GM23338 (cell line): ENCODE data around the gene MS4A15. TPM values are rescaled to one million over a fixed set of nuclear protein-coding genes. Genes with fewer than 3 reads are reported as not detected.

Experiments
- ATAC-seq: fragments of 200-7000 bp; cut with Tn5 transposase; 3 replicates; pipeline ENCODE4 v1.9.1; 2020
- DNase-seq: peaks from one replicate; pipeline ENCODE4 v3.0.0-alpha.2; 2015; ENCODE audit warnings: low spot score
- H2AFZ ChIP-seq: fragments of 200-600 bp; sonication (generic); 2 replicates; pipeline ENCODE4 v1.8.0; 2016; ENCODE audit warnings: antibody characterized with exemption, mild to moderate bottlenecking, moderate library complexity
- H3F3A ChIP-seq: fragments of 200-600 bp; sonication (generic); replicated peaks from 2 replicates; pipeline ENCODE4 v1.8.0; 2017; ENCODE audit warnings: antibody characterized with exemption, mixed run types, low read depth
- H3K27ac ChIP-seq: fragments of 200-600 bp; sonication (generic); 2 replicates; pipeline ENCODE4 v1.6.1; 2016; ENCODE audit warnings: low read depth
- H3K27me3 ChIP-seq: fragments of 200-600 bp; sonication (generic); 2 replicates; pipeline ENCODE4 v1.8.0; 2016; ENCODE audit warnings: mild to moderate bottlenecking, mixed run types, moderate library complexity; ENCODE audit not compliant: insufficient read depth
- H3K36me3 ChIP-seq: fragments of 200-600 bp; sonication (generic); 2 replicates; pipeline ENCODE4 v1.8.0; 2016; ENCODE audit warnings: mild to moderate bottlenecking; ENCODE audit not compliant: insufficient read depth
- H3K4me1 ChIP-seq: fragments of 200-600 bp; sonication (generic); 2 replicates; pipeline ENCODE4 v1.8.0; 2016; ENCODE audit warnings: mild to moderate bottlenecking, moderate library complexity; ENCODE audit not compliant: insufficient read depth
- H3K4me2 ChIP-seq: fragments of 200-600 bp; sonication (generic); 2 replicates; pipeline ENCODE4 v1.7.1; 2017; ENCODE audit warnings: mixed run types
- H3K4me3 ChIP-seq: fragments of 200-600 bp; sonication (generic); 2 replicates; pipeline ENCODE4 v1.6.1; 2016; ENCODE audit warnings: mixed run types
- H3K79me2 ChIP-seq: fragments of 200-600 bp; sonication (generic); replicated peaks from 2 replicates; pipeline ENCODE4 v1.8.0; 2017; ENCODE audit warnings: mild to moderate bottlenecking; ENCODE audit not compliant: insufficient read depth
- H3K9me2 ChIP-seq: fragments of 200-600 bp; sonication (generic); 2 replicates; pipeline ENCODE4 v1.8.0; 2017; ENCODE audit not compliant: insufficient read depth
- H4K20me1 ChIP-seq: fragments of 200-600 bp; sonication (generic); replicated peaks from 2 replicates; pipeline ENCODE4 v1.8.0; 2017; ENCODE audit warnings: mild to moderate bottlenecking; ENCODE audit not compliant: insufficient read depth
- H3K27ac Mint-ChIP-seq: 2 replicates; pipeline ENCODE4 v1.8.0; 2020; ENCODE audit warnings: inconsistent platforms, mild to moderate bottlenecking, moderate library complexity, mixed read lengths
- H3K27me3 Mint-ChIP-seq: 3 replicates; pipeline ENCODE4 v1.8.0; 2022; ENCODE audit warnings: low read depth, mild to moderate bottlenecking, moderate library complexity, mixed read lengths, inconsistent platforms; ENCODE audit not compliant: insufficient read depth, poor library complexity
- H3K36me3 Mint-ChIP-seq: 3 replicates; pipeline ENCODE4 v1.8.0; 2021; ENCODE audit warnings: low read depth, mild to moderate bottlenecking, inconsistent platforms, moderate library complexity, mixed read lengths
- H3K4me1 Mint-ChIP-seq: 3 replicates; pipeline ENCODE4 v1.8.0; 2020; ENCODE audit warnings: mild to moderate bottlenecking, inconsistent platforms, mixed read lengths
- H3K4me3 Mint-ChIP-seq: 3 replicates; pipeline ENCODE4 v1.8.0; 2021; ENCODE audit warnings: moderate library complexity, mild to moderate bottlenecking, inconsistent platforms, mixed read lengths
- H3K9me3 Mint-ChIP-seq: 3 replicates; pipeline ENCODE4 v1.8.0; 2020; ENCODE audit warnings: moderate library complexity, mild to moderate bottlenecking, inconsistent platforms, mixed read lengths
- CREB1 ChIP-seq: fragments of 250-450 bp; sonication (Bioruptor Pico); IDR thresholded peaks from 2 replicates; pipeline ENCODE4 v1.5.0; 2020; ENCODE audit warnings: low read depth, mild to moderate bottlenecking, moderate library complexity
- EZH2 ChIP-seq: fragments of 200-600 bp; sonication (generic); IDR thresholded peaks from one replicate; pipeline ENCODE4 v1.8.0; 2017; ENCODE audit warnings: antibody characterized with exemption, mild to moderate bottlenecking, low read depth; ENCODE audit not compliant: unreplicated experiment
- EZH2phosphoT487 ChIP-seq: fragments of 200-600 bp; sonication (generic); IDR thresholded peaks from one replicate; pipeline ENCODE4 v1.8.1; 2018; ENCODE audit warnings: antibody characterized with exemption; ENCODE audit not compliant: unreplicated experiment
- NANOG ChIP-seq: IDR thresholded peaks from 2 replicates; pipeline ENCODE4 v1.6.1; 2016; ENCODE audit warnings: antibody characterized with exemption, borderline replicate concordance
- POLR2AphosphoS5 ChIP-seq: IDR thresholded peaks from 2 replicates; pipeline ENCODE4 v1.6.1; 2016; ENCODE audit warnings: antibody characterized with exemption, low read depth
- STAT1 ChIP-seq: IDR thresholded peaks from one replicate; pipeline ENCODE4 v1.6.1; 2016; ENCODE audit warnings: antibody characterized with exemption; ENCODE audit not compliant: unreplicated experiment
- ZNF114 ChIP-seq: fragments of 250-450 bp; sonication (Bioruptor Pico); IDR thresholded peaks from 2 replicates; pipeline ENCODE4 v1.5.0; 2020; ENCODE audit warnings: mild to moderate bottlenecking, moderate library complexity
- ZNF331 ChIP-seq: fragments of 250-450 bp; sonication (Bioruptor Pico); IDR thresholded peaks from 2 replicates; pipeline ENCODE4 v1.5.0; 2020; ENCODE audit warnings: low read depth, mild to moderate bottlenecking, moderate library complexity
- polyA plus RNA-seq: library from polyadenylated mRNA; unstranded; fragments of >200 nt; fragmentation: Nextera tagmentation; extraction: Ambion mirVana; gene quantifications from 2 replicates; pipeline ENCODE4 v1.2.1, GENCODE V29; 2016
- total RNA-seq: library from RNA; depleted of rRNA; stranded (reverse); fragments of >200 nt; shearing (Covaris generic); gene quantifications from 2 replicates; pipeline ENCODE4 v1.2.3, GENCODE V29; 2014
- TF ChIP-seq, protein P1 (sequence below): IDR thresholded peaks from 2 replicates; pipeline ENCODE4 v1.6.1; 2016; ENCODE audit warnings: antibody characterized with exemption
- TF ChIP-seq, protein P2 (sequence below), 2 experiments: fragments of 200-600 bp in 1 of 2; sonication (generic) in 1 of 2; conservative IDR thresholded peaks; 2 replicates each; pipeline versions ENCODE4 v1.5.1 to v1.6.1; 2016 to 2017; ENCODE audit warnings: antibody characterized with exemption in 2 of 2, low read depth in 2 of 2, mild to moderate bottlenecking in 2 of 2, moderate library complexity in 1 of 2
- TF ChIP-seq, protein P3 (sequence below): fragments of 250-450 bp; sonication (Bioruptor Pico); IDR thresholded peaks from 2 replicates; pipeline ENCODE4 v1.5.0; 2020; ENCODE audit warnings: mild to moderate bottlenecking, moderate library complexity

Gene MS4A15
- total and polyA plus RNA-seq, 2 experiments from 2014 or later = 0.44 TPM; not detected in 1

DNA sequence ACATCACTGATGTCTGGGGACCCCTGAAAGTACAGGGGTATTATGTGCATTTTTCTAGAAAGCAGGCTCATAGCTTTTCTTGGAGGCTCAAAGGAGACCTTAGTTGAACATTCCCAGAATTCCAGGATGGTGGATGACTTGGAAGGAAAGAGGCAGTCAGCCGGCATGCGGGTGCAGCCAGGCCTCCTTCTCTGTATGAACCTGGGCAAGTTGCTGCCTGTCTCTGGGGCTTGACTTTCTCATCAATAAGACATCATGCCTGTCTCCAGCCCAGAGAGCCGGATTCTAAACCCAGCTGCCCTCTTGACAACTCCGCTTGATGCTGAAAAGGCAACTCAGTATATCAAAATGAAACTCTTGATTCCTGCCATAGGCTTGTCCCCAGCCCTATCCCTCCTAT, 12.6 kb downstream of the MS4A15 start:
- TF ChIP-seq EZH2phosphoT487 (no peak), CREB1 (no peak)
- H3K4me1 Mint-ChIP-seq = peaks cover 2% of the 10 kb centered on the region; the same call in 2 of the 3 replicates
- H3K9me3 Mint-ChIP-seq = peaks cover 7% of the 10 kb centered on the region
- Histone ChIP-seq H3K79me2 (no peaks in the 10 kb centered on the region), H3K27ac (no peak overlapping the region), H3K4me1 (no peaks in the 10 kb centered on the region), H2AFZ (no peak overlapping the region), H3K4me2 (no peak overlapping the region), H3K4me3 (no peak overlapping the region), H4K20me1 (no peaks in the 10 kb centered on the region), H3K9me2 (no peaks in the 10 kb centered on the region; the same call in 1 of the 2 replicates), H3F3A (no peaks in the 10 kb centered on the region), H3K36me3 (no peaks in the 10 kb centered on the region), H3K27me3 (peaks cover 17% of the 10 kb centered on the region; the same call in 1 of the 2 replicates)
- no peak overlapping the region for H3K27ac Mint-ChIP-seq
- no peak overlapping the region for H3K4me3 Mint-ChIP-seq
- DNase-seq (no peak), ATAC-seq (no peak)
- H3K36me3 Mint-ChIP-seq = no peaks in the 10 kb centered on the region; the same call in 2 of the 3 replicates
- peaks cover 15% of the 10 kb centered on the region for H3K27me3 Mint-ChIP-seq

DNA sequence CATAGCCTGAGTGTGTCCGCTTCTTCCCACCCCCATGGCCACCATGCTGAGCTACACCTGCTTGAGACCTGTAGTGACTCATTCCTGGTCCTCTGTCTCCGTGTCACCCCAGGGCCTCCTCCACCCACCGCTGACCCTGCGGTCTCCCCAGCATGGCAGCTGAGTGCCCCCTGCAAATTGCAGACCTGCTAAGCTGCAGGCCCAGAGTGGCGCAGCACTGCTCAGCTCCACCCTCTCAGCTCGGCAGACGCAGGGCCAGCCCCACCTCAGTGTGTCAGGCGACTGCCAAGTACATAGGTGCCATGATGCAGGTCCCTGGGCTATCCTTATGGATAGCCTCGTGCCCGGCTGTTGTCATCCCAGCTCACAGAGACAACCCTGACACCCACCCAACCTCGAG, 13.1 kb downstream of the MS4A15 start:
- no peak overlapping the region for H2AFZ ChIP-seq
- no peaks in the 10 kb centered on the region; the same call in 1 of the 3 replicates for H3K4me1 Mint-ChIP-seq
- H3F3A ChIP-seq = no peaks in the 10 kb centered on the region
- no peaks in the 10 kb centered on the region; the same call in 1 of the 2 replicates for H3K9me2 ChIP-seq
- peaks cover 7% of the 10 kb centered on the region for H3K9me3 Mint-ChIP-seq
- H3K36me3 Mint-ChIP-seq = no peaks in the 10 kb centered on the region; the same call in 2 of the 3 replicates
- ATAC-seq (no peak), DNase-seq (no peak)
- H3K4me2 ChIP-seq = no peak overlapping the region
- no peak overlapping the region for H3K27ac Mint-ChIP-seq
- no peaks in the 10 kb centered on the region for H3K36me3 ChIP-seq
- no peak overlapping the region for H3K4me3 ChIP-seq
- H3K4me1 ChIP-seq = no peaks in the 10 kb centered on the region
- peaks cover 18% of the 10 kb centered on the region for H3K27me3 Mint-ChIP-seq
- H3K79me2 ChIP-seq = no peaks in the 10 kb centered on the region
- no peaks in the 10 kb centered on the region for H4K20me1 ChIP-seq
- no peak overlapping the region for H3K27ac ChIP-seq
- peaks cover 17% of the 10 kb centered on the region; the same call in 1 of the 2 replicates for H3K27me3 ChIP-seq
- no peak overlapping the region for H3K4me3 Mint-ChIP-seq
- TF ChIP-seq STAT1 (no peak), POLR2AphosphoS5 (no peak), EZH2 (no peak), ZNF331 (no peak), ZNF114 (CRISPR knock-in tag) (no peak), NANOG (no peak), CREB1 (no peak)
- TF ChIP-seq, protein P1, sequence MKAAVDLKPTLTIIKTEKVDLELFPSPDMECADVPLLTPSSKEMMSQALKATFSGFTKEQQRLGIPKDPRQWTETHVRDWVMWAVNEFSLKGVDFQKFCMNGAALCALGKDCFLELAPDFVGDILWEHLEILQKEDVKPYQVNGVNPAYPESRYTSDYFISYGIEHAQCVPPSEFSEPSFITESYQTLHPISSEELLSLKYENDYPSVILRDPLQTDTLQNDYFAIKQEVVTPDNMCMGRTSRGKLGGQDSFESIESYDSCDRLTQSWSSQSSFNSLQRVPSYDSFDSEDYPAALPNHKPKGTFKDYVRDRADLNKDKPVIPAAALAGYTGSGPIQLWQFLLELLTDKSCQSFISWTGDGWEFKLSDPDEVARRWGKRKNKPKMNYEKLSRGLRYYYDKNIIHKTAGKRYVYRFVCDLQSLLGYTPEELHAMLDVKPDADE = no peak
- TF ChIP-seq, protein P2, sequence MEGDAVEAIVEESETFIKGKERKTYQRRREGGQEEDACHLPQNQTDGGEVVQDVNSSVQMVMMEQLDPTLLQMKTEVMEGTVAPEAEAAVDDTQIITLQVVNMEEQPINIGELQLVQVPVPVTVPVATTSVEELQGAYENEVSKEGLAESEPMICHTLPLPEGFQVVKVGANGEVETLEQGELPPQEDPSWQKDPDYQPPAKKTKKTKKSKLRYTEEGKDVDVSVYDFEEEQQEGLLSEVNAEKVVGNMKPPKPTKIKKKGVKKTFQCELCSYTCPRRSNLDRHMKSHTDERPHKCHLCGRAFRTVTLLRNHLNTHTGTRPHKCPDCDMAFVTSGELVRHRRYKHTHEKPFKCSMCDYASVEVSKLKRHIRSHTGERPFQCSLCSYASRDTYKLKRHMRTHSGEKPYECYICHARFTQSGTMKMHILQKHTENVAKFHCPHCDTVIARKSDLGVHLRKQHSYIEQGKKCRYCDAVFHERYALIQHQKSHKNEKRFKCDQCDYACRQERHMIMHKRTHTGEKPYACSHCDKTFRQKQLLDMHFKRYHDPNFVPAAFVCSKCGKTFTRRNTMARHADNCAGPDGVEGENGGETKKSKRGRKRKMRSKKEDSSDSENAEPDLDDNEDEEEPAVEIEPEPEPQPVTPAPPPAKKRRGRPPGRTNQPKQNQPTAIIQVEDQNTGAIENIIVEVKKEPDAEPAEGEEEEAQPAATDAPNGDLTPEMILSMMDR (conservative IDR thresholded peaks at IDR 0.05; ENCODE audit: low read depth in 2 of 2) = no peak
- TF ChIP-seq, protein P3, sequence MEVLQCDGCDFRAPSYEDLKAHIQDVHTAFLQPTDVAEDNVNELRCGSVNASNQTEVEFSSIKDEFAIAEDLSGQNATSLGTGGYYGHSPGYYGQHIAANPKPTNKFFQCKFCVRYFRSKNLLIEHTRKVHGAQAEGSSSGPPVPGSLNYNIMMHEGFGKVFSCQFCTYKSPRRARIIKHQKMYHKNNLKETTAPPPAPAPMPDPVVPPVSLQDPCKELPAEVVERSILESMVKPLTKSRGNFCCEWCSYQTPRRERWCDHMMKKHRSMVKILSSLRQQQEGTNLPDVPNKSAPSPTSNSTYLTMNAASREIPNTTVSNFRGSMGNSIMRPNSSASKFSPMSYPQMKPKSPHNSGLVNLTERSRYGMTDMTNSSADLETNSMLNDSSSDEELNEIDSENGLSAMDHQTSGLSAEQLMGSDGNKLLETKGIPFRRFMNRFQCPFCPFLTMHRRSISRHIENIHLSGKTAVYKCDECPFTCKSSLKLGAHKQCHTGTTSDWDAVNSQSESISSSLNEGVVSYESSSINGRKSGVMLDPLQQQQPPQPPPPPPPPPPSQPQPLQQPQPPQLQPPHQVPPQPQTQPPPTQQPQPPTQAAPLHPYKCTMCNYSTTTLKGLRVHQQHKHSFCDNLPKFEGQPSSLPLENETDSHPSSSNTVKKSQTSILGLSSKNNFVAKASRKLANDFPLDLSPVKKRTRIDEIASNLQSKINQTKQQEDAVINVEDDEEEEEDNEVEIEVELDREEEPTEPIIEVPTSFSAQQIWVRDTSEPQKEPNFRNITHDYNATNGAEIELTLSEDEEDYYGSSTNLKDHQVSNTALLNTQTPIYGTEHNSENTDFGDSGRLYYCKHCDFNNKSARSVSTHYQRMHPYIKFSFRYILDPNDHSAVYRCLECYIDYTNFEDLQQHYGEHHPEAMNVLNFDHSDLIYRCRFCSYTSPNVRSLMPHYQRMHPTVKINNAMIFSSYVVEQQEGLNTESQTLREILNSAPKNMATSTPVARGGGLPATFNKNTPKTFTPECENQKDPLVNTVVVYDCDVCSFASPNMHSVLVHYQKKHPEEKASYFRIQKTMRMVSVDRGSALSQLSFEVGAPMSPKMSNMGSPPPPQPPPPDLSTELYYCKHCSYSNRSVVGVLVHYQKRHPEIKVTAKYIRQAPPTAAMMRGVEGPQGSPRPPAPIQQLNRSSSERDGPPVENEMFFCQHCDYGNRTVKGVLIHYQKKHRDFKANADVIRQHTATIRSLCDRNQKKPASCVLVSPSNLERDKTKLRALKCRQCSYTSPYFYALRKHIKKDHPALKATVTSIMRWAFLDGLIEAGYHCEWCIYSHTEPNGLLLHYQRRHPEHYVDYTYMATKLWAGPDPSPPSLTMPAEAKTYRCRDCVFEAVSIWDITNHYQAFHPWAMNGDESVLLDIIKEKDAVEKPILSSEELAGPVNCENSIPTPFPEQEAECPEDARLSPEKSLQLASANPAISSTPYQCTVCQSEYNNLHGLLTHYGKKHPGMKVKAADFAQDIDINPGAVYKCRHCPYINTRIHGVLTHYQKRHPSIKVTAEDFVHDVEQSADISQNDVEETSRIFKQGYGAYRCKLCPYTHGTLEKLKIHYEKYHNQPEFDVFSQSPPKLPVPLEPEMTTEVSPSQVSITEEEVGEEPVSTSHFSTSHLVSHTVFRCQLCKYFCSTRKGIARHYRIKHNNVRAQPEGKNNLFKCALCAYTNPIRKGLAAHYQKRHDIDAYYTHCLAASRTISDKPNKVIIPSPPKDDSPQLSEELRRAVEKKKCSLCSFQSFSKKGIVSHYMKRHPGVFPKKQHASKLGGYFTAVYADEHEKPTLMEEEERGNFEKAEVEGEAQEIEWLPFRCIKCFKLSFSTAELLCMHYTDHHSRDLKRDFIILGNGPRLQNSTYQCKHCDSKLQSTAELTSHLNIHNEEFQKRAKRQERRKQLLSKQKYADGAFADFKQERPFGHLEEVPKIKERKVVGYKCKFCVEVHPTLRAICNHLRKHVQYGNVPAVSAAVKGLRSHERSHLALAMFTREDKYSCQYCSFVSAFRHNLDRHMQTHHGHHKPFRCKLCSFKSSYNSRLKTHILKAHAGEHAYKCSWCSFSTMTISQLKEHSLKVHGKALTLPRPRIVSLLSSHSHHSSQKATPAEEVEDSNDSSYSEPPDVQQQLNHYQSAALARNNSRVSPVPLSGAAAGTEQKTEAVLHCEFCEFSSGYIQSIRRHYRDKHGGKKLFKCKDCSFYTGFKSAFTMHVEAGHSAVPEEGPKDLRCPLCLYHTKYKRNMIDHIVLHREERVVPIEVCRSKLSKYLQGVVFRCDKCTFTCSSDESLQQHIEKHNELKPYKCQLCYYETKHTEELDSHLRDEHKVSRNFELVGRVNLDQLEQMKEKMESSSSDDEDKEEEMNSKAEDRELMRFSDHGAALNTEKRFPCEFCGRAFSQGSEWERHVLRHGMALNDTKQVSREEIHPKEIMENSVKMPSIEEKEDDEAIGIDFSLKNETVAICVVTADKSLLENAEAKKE (CRISPR knock-in tag) = no peak
